ENCODE data around the gene SRRM4. TPM values are rescaled to one million over a fixed set of nuclear protein-coding genes. Genes with fewer than 3 reads are reported as not detected.

The SRRM4 gene
- polyA plus RNA-seq, 1 donor (not counting 4 experiments of a cell fraction or from before 2014, with no cell fraction given) = not detected

DNA sequence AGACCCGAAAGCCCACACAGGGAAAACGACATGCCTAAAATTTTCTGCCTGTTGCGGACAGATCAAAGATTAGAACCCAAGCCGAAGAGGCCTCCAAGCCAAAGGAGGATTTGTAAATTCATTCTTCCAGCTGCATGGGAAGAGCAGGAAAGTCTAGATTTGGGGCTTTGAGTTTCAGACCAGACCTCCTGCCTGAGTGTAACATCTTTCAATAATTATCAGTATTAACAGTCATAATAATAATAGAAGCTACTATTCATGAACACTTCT lies 195.7 kb downstream of the SRRM4 start:
- dilution Hi-C loops (cut with MboI; ENCODE audit: extremely low pct_ligation_motif_present, low sequenced_read_pairs) = no loop called here
- no peaks in the 10 kb centered on the region for H3K36me3 ChIP-seq (ENCODE audit: control insufficient read depth in 2 of 2, extremely low read depth in 1 of 2, insufficient read depth in 2 of 2, low read length in 2 of 2)
- H3K4me2 ChIP-seq (ENCODE audit: control insufficient read depth, extremely low read depth, insufficient read depth, low read depth, low read length) = no peak overlapping the region
- no peaks in the 10 kb centered on the region for H3K27me3 ChIP-seq (ENCODE audit: control insufficient read depth, extremely low read depth, insufficient read depth, low read length)
- no peaks in the 10 kb centered on the region for H3K9me1 ChIP-seq (ENCODE audit: control insufficient read depth, extremely low read depth, insufficient read depth, low read length)
- peaks cover 28% of the 10 kb centered on the region for H3K4me1 ChIP-seq (ENCODE audit: control insufficient read depth, extremely low read depth, insufficient read depth, low read length)
- no peak for FAIRE-seq
- no peaks in the 10 kb centered on the region for H4K20me1 ChIP-seq (ENCODE audit: control insufficient read depth, extremely low read depth, insufficient read depth, low read length)
- TF ChIP-seq EZH2 (IDR thresholded peaks at IDR 0.05; ENCODE audit: low read length) = no peak
- TF ChIP-seq, protein P1, sequence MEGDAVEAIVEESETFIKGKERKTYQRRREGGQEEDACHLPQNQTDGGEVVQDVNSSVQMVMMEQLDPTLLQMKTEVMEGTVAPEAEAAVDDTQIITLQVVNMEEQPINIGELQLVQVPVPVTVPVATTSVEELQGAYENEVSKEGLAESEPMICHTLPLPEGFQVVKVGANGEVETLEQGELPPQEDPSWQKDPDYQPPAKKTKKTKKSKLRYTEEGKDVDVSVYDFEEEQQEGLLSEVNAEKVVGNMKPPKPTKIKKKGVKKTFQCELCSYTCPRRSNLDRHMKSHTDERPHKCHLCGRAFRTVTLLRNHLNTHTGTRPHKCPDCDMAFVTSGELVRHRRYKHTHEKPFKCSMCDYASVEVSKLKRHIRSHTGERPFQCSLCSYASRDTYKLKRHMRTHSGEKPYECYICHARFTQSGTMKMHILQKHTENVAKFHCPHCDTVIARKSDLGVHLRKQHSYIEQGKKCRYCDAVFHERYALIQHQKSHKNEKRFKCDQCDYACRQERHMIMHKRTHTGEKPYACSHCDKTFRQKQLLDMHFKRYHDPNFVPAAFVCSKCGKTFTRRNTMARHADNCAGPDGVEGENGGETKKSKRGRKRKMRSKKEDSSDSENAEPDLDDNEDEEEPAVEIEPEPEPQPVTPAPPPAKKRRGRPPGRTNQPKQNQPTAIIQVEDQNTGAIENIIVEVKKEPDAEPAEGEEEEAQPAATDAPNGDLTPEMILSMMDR (optimal IDR thresholded peaks at IDR 0.05 in 1 of 3, IDR thresholded peaks at IDR 0.05 in 1 of 3, conservative IDR thresholded peaks at IDR 0.05 in 1 of 3; ENCODE audit: extremely low read depth in 1 of 3, insufficient read depth in 2 of 3, low read length in 3 of 3) = no peak
- no peak overlapping the region for H3K27ac ChIP-seq (ENCODE audit: control insufficient read depth, insufficient read depth, low read length)
- no peak overlapping the region for H3K9ac ChIP-seq (ENCODE audit: control insufficient read depth, extremely low read depth, insufficient read depth, low read length)
- H3K9me3 ChIP-seq (ENCODE audit: control insufficient read depth, low read depth, low read length) = no peaks in the 10 kb centered on the region
- no peak overlapping the region for H3K4me3 ChIP-seq (ENCODE audit: control insufficient read depth in 2 of 3, extremely low read depth in 1 of 3, insufficient read depth in 2 of 3, low read depth in 1 of 3, low read length in 3 of 3)
- H2AFZ ChIP-seq (ENCODE audit: control insufficient read depth, low read length) = no peak overlapping the region
- DNase-seq (ENCODE audit: low read depth, low spot score) = no peak
- H3K79me2 ChIP-seq (ENCODE audit: control insufficient read depth, insufficient read depth, low read length) = no peaks in the 10 kb centered on the region

DNA sequence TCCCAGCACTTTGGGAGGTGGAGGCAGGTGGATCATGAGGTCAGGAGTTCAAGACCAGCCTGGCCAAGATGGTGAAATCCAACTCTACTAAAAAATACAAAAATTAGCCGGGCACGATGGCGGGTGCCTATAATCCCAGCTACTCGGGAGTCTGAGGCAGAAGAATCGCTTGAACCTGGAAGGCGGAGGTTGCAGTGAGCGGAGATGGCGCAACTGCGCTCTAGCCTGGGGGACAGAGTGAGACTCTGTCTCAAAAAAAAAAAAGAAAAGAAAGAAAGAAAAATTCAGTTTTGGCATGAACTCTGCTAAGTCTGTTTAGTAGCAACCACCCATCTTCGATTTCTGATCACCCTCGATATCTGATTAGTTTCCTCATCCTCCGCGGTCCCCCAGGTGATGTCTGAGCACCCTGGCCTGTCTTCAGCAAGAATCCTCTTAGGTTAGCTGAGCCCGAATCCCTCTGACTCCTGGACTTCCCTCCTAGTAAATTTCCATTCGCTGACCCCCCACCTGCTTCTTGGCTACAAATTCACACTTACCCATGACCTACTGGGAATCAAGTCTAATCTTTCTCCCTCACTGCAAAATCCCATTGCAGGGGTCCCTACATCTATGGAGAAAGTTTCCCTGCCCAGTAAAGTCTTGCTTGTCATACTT lies 196.5 kb downstream of the SRRM4 start:
- no peak overlapping the region for H3K27ac ChIP-seq (ENCODE audit: control insufficient read depth, insufficient read depth, low read length)
- no peak for FAIRE-seq
- no peak for TF ChIP-seq EZH2 (IDR thresholded peaks at IDR 0.05; ENCODE audit: low read length)
- TF ChIP-seq, protein P1 (optimal IDR thresholded peaks at IDR 0.05 in 1 of 3, IDR thresholded peaks at IDR 0.05 in 1 of 3, conservative IDR thresholded peaks at IDR 0.05 in 1 of 3; ENCODE audit: extremely low read depth in 1 of 3, insufficient read depth in 2 of 3, low read length in 3 of 3) = no peak
- no peaks in the 10 kb centered on the region for H3K79me2 ChIP-seq (ENCODE audit: control insufficient read depth, insufficient read depth, low read length)
- no peak for DNase-seq (ENCODE audit: low read depth, low spot score)
- H3K4me3 ChIP-seq (ENCODE audit: control insufficient read depth in 2 of 3, extremely low read depth in 1 of 3, insufficient read depth in 2 of 3, low read depth in 1 of 3, low read length in 3 of 3) = no peak overlapping the region
- no peaks in the 10 kb centered on the region for H3K9me3 ChIP-seq (ENCODE audit: control insufficient read depth, low read depth, low read length)
- H4K20me1 ChIP-seq (ENCODE audit: control insufficient read depth, extremely low read depth, insufficient read depth, low read length) = no peaks in the 10 kb centered on the region
- no peak overlapping the region for H3K9ac ChIP-seq (ENCODE audit: control insufficient read depth, extremely low read depth, insufficient read depth, low read length)
- H3K4me2 ChIP-seq (ENCODE audit: control insufficient read depth, extremely low read depth, insufficient read depth, low read depth, low read length) = no peak overlapping the region
- H3K9me1 ChIP-seq (ENCODE audit: control insufficient read depth, extremely low read depth, insufficient read depth, low read length) = no peaks in the 10 kb centered on the region
- no peak overlapping the region for H2AFZ ChIP-seq (ENCODE audit: control insufficient read depth, low read length)
- no peaks in the 10 kb centered on the region for H3K36me3 ChIP-seq (ENCODE audit: control insufficient read depth in 2 of 2, extremely low read depth in 1 of 2, insufficient read depth in 2 of 2, low read length in 2 of 2)
- no peaks in the 10 kb centered on the region for H3K27me3 ChIP-seq (ENCODE audit: control insufficient read depth, extremely low read depth, insufficient read depth, low read length)
- H3K4me1 ChIP-seq (ENCODE audit: control insufficient read depth, extremely low read depth, insufficient read depth, low read length) = peaks cover 28% of the 10 kb centered on the region
- dilution Hi-C loops (cut with MboI; ENCODE audit: extremely low pct_ligation_motif_present, low sequenced_read_pairs) = no loop called here

All from keratinocyte (primary cell).